NCI-H1105 treated with DMSO at 0.1 percent for 48 hours (cell line): ENCODE measurements around the gene ZBTB44.
A peak's percentile ranks its signal among the peaks of the same experiment; 100 is the strongest.

Source experiments
- DNase-seq: peaks from one replicate; lab custom pipeline; 2025; lab: John Stamatoyannopoulos, UW

Gene ZBTB44

GRCh38 chr11:130214861-130215530, 99.7 kb downstream of the ZBTB44 start:
- no peak for DNase-seq

GRCh38 chr11:130213979-130214281, 100.8 kb downstream of the ZBTB44 start:
- DNase-seq = no peak

- peak; percentile 72 for DNase-seq
Measured at GRCh38 chr11:130213143-130213978, 101.4 kb downstream of the ZBTB44 start.

- no peak for DNase-seq
Measured at GRCh38 chr11:130212431-130212961, 102.2 kb downstream of the ZBTB44 start.

GRCh38 chr11:130211781-130212401, 102.8 kb downstream of the ZBTB44 start:
- DNase-seq = no peak

- DNase-seq = no peak
Measured at GRCh38 chr11:130211144-130211543, 103.6 kb downstream of the ZBTB44 start.

- DNase-seq = no peak
Measured at GRCh38 chr11:130209954-130210854, 104.5 kb downstream of the ZBTB44 start.

- no peak for DNase-seq
Measured at GRCh38 chr11:130209128-130209932, 105.4 kb downstream of the ZBTB44 start.

GRCh38 chr11:130208241-130209127, 106.2 kb downstream of the ZBTB44 start:
- DNase-seq = no peak

- DNase-seq = no peak
Measured at GRCh38 chr11:130206141-130206540, 108.6 kb downstream of the ZBTB44 start.

- DNase-seq = no peak
Measured at GRCh38 chr11:130204703-130205095, 110.0 kb downstream of the ZBTB44 start.

- no peak for DNase-seq
Measured at GRCh38 chr11:130203766-130204702, 110.7 kb downstream of the ZBTB44 start.

- DNase-seq = no peak
Measured at GRCh38 chr11:130202818-130203689, 111.7 kb downstream of the ZBTB44 start.

GRCh38 chr11:130202009-130202817, 112.5 kb downstream of the ZBTB44 start:
- DNase-seq = no peak

- DNase-seq = no peak
Measured at GRCh38 chr11:130201026-130201425, 113.7 kb downstream of the ZBTB44 start.

- DNase-seq = no peak
Measured at GRCh38 chr11:130199792-130200191, 114.9 kb downstream of the ZBTB44 start.

- DNase-seq = no peak
Measured at GRCh38 chr11:130198964-130199363, 115.8 kb downstream of the ZBTB44 start.
